DMS79 (cell line): ENCODE results near the gene PROSER3.
"Not testable (repeated sequence)": the region's sequence is repeated elsewhere in the genome, so short reads cannot be mapped to it uniquely, and the experiment has no call there.

Experiments used
- DNase-seq: peaks from one replicate; lab custom pipeline; 2025; lab: John Stamatoyannopoulos, UW

The PROSER3 gene

DNA sequence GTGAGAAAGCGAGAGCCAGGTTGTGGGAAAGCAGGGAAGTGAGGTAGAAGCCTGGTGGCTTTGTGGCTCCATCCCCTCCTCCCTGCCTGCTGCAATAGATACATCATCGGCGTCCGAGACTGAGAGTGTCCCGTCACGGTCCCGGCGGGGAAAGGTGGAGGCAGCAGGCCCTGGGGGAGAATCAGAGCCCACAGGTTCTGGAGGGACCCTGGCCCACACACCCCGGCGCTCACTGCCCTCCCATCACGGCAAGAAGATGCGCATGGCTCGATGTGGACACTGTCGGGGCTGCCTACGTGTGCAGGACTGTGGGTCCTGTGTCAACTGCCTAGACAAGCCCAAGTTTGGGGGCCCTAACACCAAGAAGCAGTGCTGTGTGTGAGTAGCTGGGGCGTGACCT lies 35.1 kb upstream of the PROSER3 start:
- no peak for DNase-seq

DNA sequence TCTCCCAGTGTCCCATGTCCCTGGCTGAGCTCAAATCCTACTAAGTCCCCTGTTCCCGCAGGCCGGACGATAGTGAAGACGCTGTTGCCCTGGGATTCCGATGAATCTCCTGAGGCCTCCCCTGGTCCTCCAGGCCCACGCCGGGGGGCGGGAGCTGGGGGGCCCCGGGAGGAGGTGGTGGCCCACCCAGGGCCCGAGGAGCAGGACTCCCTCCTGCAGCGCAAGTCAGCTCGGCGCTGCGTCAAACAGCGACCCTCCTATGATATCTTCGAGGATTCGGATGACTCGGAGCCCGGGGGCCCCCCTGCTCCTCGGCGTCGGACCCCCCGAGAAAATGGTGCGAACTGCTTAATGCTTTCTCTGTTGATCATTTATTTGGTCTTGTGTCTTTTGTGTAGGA lies 34.3 kb upstream of the PROSER3 start:
- no peak for DNase-seq

DNA sequence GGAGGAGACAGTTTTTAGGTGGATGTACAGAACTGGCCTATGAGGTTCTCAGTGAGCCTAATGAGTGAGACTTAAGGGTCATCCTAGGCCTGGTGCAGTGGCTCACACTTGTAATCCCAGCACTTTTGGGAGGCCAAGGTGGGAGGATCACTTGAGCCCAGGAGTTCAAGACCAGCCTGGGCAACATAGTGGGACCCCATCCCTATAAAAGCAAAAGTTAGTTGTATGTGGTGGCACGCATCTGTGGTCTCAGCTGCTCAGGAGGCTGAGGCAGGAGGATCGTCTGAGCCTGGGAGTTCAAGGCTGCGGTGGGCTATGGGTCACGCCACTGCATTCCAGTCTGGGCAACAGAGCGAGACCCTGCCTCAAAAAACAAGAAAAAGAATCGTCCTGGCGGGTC lies 33.8 kb upstream of the PROSER3 start:
- not testable (repeated sequence) for DNase-seq

DNA sequence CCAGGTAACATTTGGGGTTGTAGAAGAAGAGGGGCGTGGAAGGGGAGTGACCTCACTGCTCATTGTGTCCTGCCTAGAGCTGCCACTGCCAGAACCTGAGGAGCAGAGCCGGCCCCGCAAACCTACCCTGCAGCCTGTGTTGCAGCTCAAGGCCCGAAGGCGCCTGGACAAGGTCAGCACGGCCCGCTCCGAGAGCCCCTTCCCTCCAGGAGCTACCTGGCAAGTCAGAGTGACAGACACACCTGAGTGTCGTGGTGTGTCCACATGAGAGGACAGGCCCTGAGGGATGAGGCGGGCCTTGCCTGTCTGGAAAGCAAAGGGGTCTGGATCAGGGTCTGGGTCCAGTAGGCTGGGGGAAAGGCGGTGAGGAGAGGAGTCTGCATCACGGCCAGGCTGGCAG lies 33.4 kb upstream of the PROSER3 start:
- no peak for DNase-seq

GRCh38 chr19:35725216-35725861 lies 32.6 kb upstream of the PROSER3 start:
- DNase-seq = no peak

DNA sequence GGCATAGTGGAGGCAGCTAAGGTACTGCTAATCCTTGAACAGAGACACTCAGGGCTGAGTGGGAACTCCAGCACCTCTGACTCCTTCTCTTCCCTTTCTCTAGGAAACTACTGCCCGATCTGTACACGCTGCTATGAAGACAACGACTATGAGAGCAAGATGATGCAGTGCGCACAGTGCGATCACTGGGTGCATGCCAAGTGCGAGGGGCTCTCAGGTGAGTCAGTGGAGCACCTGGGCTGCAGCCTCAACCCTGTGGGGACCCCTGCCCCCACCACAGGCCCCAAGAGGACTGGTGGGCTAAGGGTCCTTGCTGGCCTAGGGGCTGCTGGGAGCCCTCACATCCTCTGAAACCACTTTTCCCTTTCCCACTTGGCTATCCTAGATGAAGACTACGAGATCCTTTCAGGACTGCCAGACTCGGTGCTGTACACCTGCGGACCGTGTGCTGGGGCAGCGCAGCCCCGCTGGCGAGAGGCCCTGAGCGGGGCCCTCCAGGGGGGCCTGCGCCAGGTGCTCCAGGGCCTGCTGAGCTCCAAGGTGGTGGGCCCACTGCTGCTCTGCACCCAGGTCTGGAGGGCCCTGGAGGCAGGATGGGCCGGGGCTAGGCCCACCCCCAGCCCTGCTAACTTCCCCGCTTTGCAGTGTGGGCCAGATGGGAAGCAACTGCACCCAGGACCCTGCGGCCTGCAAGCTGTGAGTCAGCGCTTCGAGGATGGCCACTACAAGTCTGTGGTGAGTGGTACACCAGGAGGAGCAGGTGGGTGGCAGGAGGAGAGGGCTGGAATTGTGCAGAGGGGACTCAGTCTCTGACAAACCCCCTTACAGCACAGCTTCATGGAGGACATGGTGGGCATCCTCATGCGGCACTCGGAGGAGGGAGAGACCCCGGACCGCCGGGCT lies 30.7 kb upstream of the PROSER3 start:
- no peak for DNase-seq

DNA sequence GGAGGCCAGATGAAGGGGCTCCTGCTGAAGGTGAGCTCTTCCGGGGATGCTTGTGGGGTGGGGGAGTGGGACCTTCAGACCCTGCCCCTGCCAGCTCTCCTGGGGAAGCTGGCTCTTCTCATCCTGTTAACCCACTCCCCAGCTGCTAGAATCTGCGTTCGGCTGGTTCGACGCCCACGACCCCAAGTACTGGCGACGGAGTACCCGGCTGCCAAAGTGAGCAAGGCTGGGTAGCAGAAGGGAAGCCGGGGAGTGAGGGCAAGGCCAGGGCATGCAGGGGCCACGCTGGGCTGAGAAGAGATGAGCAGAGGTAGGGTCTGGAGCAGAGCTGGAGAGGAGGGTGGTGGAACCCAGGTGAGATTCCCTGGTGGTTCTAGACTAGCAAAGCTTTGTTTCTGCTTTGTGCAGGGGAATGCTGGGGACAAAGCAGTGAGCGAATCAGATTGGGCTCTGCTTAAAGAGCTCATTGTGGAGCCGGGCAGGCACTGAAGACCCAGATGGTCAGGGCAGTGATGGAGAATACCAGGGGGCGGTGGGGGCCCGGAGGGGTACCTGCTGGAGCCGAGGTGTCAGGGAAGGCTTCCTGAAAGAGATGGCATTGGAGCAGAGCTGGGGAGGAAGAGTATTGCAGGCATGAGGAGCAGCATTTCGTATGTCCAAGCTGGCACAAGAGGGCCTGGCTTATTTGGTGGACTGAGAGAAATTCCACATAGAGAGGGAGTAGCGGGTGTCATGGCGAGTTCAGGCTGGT lies 29.8 kb upstream of the PROSER3 start:
- DNase-seq = no peak

DNA sequence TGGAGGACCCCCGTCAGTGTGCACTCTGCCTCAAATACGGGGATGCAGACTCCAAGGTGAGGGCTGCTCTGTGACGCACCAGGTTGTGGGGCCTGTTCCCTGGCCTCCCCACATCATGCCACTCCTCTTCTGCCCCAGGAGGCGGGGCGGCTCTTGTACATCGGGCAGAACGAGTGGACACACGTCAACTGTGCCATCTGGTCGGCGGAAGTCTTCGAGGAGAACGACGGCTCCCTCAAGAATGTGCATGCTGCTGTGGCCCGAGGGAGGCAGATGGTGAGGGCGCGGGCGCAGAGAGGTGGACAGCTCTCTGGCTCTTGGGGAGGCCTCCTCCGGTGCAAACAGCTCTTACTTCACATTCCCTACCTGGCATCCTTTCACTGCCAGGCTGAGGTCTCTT lies 29.0 kb upstream of the PROSER3 start:
- DNase-seq = no peak

DNA sequence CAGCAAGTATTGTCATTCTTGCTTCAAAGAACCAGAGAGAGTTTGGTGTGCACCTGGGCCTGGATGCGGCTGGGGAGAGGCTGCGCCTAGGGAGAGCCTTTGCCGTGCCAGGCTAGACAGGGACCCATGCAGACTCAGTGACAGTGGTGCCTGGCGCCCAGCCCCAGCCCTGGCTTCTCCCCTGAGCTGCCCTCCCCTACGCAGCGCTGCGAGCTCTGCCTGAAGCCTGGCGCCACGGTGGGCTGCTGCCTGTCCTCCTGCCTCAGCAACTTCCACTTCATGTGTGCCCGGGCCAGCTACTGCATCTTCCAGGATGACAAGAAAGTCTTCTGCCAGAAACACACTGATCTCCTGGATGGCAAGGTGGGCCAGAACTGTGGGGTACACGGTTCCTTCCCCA lies 28.2 kb upstream of the PROSER3 start:
- DNase-seq = no peak

GRCh38 chr19:35730326-35730725 lies 27.6 kb upstream of the PROSER3 start:
- no peak for DNase-seq

DNA sequence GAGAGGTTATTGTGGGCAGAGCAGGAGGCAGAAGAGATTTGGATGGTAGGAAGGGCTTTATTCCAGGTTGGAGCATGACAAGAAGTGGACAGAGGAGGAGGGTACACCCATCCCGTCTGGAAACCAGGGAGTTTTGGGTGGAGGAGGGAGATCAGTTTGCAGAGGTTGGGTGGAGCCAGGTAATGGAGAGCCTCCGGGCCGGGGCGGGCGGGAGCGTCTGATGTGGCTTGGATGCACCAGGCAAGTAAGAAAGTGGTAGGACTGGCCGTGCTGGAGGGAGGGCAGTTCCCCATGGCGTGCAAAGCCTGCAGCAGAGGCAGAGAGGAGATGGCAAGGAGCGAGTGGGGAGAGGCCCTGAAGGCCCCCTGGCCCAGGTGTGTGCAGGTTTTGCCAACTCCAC lies 26.6 kb upstream of the PROSER3 start:
- DNase-seq = no peak

DNA sequence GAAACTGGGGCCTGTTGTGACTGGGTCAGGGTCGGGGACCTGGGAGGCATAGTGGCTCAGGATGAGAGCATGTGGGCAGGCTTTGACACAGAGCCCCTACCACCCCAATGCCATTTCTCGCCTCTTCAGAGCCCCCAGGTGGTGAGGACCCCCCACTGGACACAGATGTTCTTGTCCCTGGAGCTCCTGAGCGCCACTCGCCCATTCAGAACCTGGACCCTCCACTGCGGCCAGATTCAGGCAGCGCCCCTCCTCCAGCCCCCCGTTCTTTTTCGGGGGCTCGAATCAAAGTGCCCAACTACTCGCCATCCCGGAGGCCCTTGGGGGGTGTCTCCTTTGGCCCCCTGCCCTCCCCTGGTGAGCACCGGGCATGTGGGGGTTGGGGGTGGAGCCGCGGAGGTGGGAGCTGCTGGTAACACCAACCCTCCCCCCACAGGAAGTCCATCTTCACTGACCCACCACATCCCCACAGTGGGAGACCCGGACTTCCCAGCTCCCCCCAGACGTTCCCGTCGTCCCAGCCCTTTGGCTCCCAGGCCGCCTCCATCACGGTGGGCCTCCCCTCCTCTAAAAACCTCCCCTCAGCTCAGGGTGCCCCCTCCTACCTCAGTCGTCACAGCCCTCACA lies 26.1 kb upstream of the PROSER3 start:
- DNase-seq = no peak

- no peak for DNase-seq
Observed at GRCh38 chr19:35732540-35733179, 25.3 kb upstream of the PROSER3 start.

- no peak for DNase-seq
Observed at GRCh38 chr19:35733180-35734125, 24.5 kb upstream of the PROSER3 start.

GRCh38 chr19:35734273-35734672 lies 23.7 kb upstream of the PROSER3 start:
- no peak for DNase-seq

- no peak for DNase-seq
Observed at GRCh38 chr19:35734889-35735288, 23.1 kb upstream of the PROSER3 start.

DNA sequence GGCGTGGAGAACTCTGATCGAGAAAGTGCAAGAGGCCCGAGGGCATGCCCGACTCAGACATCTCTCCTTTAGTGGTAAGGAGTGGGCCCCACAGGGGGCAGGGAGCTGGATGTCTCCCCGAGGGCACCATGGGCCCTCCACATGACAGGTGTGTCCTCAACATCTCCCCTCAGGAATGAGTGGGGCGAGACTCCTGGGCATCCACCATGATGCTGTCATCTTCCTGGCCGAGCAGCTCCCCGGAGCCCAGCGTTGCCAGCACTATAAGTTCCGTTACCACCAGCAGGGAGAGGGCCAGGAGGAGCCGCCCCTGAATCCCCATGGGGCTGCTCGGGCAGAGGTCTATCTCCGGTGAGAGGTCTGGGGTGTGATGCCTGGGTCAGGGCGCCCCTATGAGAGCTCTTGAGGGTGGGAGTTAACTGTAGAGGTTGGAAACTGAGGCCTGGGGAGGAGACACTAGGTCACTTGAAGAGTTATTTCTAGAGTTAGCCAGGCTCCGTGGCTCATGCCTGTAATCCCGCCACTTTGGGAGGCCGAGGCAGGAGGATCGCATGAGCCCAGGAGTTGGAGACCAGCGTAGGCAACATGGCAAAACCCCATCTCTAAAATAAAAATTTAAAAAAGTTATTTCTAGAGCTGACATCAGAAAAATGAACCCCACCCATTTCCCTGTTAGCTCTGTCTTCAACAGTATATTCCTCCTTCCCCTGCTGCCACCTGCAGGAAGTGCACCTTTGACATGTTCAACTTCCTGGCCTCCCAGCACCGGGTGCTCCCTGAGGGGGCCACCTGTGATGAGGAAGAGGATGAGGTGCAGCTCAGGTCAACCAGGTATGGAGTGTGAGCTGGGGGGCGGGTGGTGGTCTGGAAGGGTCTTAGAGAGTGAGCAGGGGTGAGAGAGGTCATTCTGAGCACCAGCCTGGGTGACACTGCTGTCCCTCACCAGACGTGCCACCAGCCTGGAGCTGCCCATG lies 20.8 kb upstream of the PROSER3 start:
- DNase-seq = no peak

DNA sequence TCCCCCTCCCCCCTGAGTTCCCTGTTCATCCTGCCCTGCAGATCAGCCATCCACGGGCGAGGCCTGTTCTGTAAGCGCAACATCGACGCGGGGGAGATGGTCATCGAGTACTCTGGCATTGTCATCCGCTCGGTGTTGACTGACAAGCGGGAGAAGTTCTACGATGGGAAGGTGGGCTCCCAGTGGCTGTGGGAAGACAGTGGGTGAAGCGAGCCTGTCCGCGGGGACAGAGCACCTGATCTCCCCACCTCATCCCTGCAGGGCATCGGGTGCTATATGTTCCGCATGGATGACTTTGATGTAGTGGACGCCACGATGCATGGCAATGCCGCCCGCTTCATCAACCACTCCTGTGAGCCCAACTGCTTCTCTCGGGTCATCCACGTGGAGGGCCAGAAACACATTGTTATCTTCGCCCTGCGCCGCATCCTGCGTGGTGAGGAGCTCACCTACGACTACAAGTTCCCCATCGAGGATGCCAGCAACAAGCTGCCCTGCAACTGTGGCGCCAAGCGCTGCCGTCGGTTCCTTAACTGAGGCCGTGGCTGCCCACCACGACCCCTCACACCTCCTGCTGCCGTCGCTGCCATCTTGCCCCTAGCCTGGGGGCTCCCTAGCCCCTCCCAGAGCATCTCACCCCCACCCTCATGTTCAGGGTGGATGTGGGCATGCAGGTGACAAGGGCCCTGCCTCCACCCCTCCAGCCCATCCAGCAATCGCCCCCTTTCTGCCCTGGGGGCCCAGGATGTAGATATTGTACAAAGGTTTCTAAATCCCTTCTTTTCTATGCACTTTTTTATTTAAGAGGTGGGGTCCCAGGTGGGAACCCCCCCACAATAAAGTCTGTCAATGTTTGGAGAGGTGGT lies 19.7 kb upstream of the PROSER3 start:
- DNase-seq = no peak

- DNase-seq = no peak
Observed at GRCh38 chr19:35738887-35739229, 19.1 kb upstream of the PROSER3 start.
